Measurements from ENCODE around the gene ST7.
"Not testable (repeated sequence)": the region's sequence is repeated elsewhere in the genome, so short reads cannot be mapped to it uniquely, and the experiment has no call there.

ST7 gene

GRCh38 chr7:116967254-116967922 lies 14.1 kb downstream of the ST7 start:
- DNase-seq (ENCODE audit: low read depth), result no peak
- no peak for TF ChIP-seq CTCF (conservative IDR thresholded peaks at IDR 0.05; ENCODE audit: control insufficient read depth, insufficient read depth, low read depth, low read length)
- H3K4me3 ChIP-seq (ENCODE audit: control insufficient read depth, low read depth, low read length), result no peak overlapping the region

GRCh38 chr7:116967983-116968382 lies 14.7 kb downstream of the ST7 start:
- DNase-seq (ENCODE audit: low read depth), result no peak
- TF ChIP-seq CTCF (conservative IDR thresholded peaks at IDR 0.05; ENCODE audit: control insufficient read depth, insufficient read depth, low read depth, low read length), result no peak
- H3K4me3 ChIP-seq (ENCODE audit: control insufficient read depth, low read depth, low read length), result no peak overlapping the region

- H3K4me3 ChIP-seq (ENCODE audit: control insufficient read depth, low read depth, low read length), result no peak overlapping the region
- TF ChIP-seq CTCF (conservative IDR thresholded peaks at IDR 0.05; ENCODE audit: control insufficient read depth, insufficient read depth, low read depth, low read length), result no peak
- DNase-seq (ENCODE audit: low read depth), result no peak
Observed at GRCh38 chr7:116968631-116969030, 15.3 kb downstream of the ST7 start.

- TF ChIP-seq CTCF (conservative IDR thresholded peaks at IDR 0.05; ENCODE audit: control insufficient read depth, insufficient read depth, low read depth, low read length), result no peak
- DNase-seq (ENCODE audit: low read depth), result no peak
- no peak overlapping the region for H3K4me3 ChIP-seq (ENCODE audit: control insufficient read depth, low read depth, low read length)
Observed at GRCh38 chr7:116969371-116969902, 16.1 kb downstream of the ST7 start.

GRCh38 chr7:116970238-116970910 lies 17.1 kb downstream of the ST7 start:
- no peak for TF ChIP-seq CTCF (conservative IDR thresholded peaks at IDR 0.05; ENCODE audit: control insufficient read depth, insufficient read depth, low read depth, low read length)
- no peak overlapping the region for H3K4me3 ChIP-seq (ENCODE audit: control insufficient read depth, low read depth, low read length)
- no peak for DNase-seq (ENCODE audit: low read depth)

GRCh38 chr7:116971153-116971552 lies 17.9 kb downstream of the ST7 start:
- DNase-seq (ENCODE audit: low read depth); H3K4me3 ChIP-seq (ENCODE audit: control insufficient read depth, low read depth, low read length): not testable (repeated sequence)

- no peak for TF ChIP-seq CTCF (conservative IDR thresholded peaks at IDR 0.05; ENCODE audit: control insufficient read depth, insufficient read depth, low read depth, low read length)
- DNase-seq (ENCODE audit: low read depth), result no peak
- H3K4me3 ChIP-seq (ENCODE audit: control insufficient read depth, low read depth, low read length), result no peak overlapping the region
Observed at GRCh38 chr7:116971869-116972268, 18.6 kb downstream of the ST7 start.

GRCh38 chr7:116975024-116975423 lies 21.7 kb downstream of the ST7 start:
- not testable (repeated sequence) for H3K4me3 ChIP-seq (ENCODE audit: control insufficient read depth, low read depth, low read length); DNase-seq (ENCODE audit: low read depth)
